Loucy (cell line): ENCODE measurements around the gene MX2.

Experiments used
- H2AFZ ChIP-seq: fragments of 200-600 bp; sonication (generic); 2 replicates; pipeline ENCODE4 v1.6.0; 2016; ENCODE audit warnings: antibody characterized with exemption, mild to moderate bottlenecking, low read length, moderate library complexity
- H3F3A ChIP-seq: fragments of 200-600 bp; 2 replicates; pipeline ENCODE4 v1.6.0; 2016; ENCODE audit warnings: antibody characterized with exemption, low read depth, mild to moderate bottlenecking
- H3K27me3 ChIP-seq: fragments of 200-600 bp; sonication (generic); 2 replicates; pipeline ENCODE4 v1.6.1; 2014; ENCODE audit warnings: low read length, mild to moderate bottlenecking; ENCODE audit not compliant: insufficient read depth, poor library complexity, severe bottlenecking
- H3K36me3 ChIP-seq: fragments of 200-600 bp; sonication (generic); 2 replicates; pipeline ENCODE4 v1.6.1; 2016; ENCODE audit warnings: low read length; ENCODE audit not compliant: insufficient read depth
- H3K4me1 ChIP-seq: fragments of 200-600 bp; sonication (generic); 2 replicates; pipeline ENCODE4 v1.5.1; 2014; ENCODE audit warnings: low read length, mild to moderate bottlenecking; ENCODE audit not compliant: insufficient read depth, poor library complexity, severe bottlenecking
- H3K4me2 ChIP-seq: fragments of 200-600 bp; sonication (generic); 2 replicates; pipeline ENCODE4 v1.6.0; 2014; ENCODE audit warnings: antibody characterized with exemption, low read length, low read depth, mild to moderate bottlenecking; ENCODE audit not compliant: poor library complexity, severe bottlenecking
- H3K4me3 ChIP-seq: fragments of 200-600 bp; sonication (generic); 2 replicates; pipeline ENCODE4 v1.5.1; 2014; ENCODE audit warnings: low read length, mild to moderate bottlenecking, mixed read lengths; ENCODE audit not compliant: poor library complexity, severe bottlenecking
- H3K79me2 ChIP-seq: fragments of 200-600 bp; sonication (generic); 2 replicates; pipeline ENCODE4 v1.6.1; 2014; ENCODE audit warnings: low read length; ENCODE audit not compliant: insufficient read depth
- H3K9ac ChIP-seq: fragments of 200-600 bp; sonication (generic); 2 replicates; pipeline ENCODE4 v1.6.0; 2014; ENCODE audit warnings: mild to moderate bottlenecking, low read depth, low read length, moderate library complexity; ENCODE audit not compliant: poor library complexity, severe bottlenecking
- H3K9me2 ChIP-seq: fragments of 200-600 bp; sonication (generic); replicated peaks from 2 replicates; pipeline ENCODE4 v1.6.1; 2016; ENCODE audit warnings: low read depth, low read length, mixed read lengths
- H3K9me3 ChIP-seq: fragments of 200-600 bp; sonication (generic); 2 replicates; pipeline ENCODE4 v1.6.1; 2014; ENCODE audit warnings: mild to moderate bottlenecking, antibody characterized with exemption, low read length, low read depth; ENCODE audit not compliant: insufficient read depth
- H4K20me1 ChIP-seq: fragments of 200-600 bp; sonication (generic); 2 replicates; pipeline ENCODE4 v1.6.0; 2014; ENCODE audit warnings: antibody characterized with exemption, low read length, mild to moderate bottlenecking; ENCODE audit not compliant: insufficient read depth, poor library complexity, severe bottlenecking
- CTCF ChIP-seq: fragments of 200-600 bp; sonication (generic); conservative IDR thresholded peaks from 2 replicates; pipeline ENCODE4 v1.5.1; 2014; ENCODE audit warnings: mild to moderate bottlenecking, antibody characterized with exemption, low read length
- EZH2phosphoT487 ChIP-seq: fragments of 200-600 bp; IDR thresholded peaks from 2 replicates; pipeline ENCODE4 v1.6.1; 2018; ENCODE audit warnings: antibody characterized with exemption, mild to moderate bottlenecking, moderate library complexity, borderline replicate concordance

Gene MX2

GRCh38 chr21:41368735-41369104 is 6.9 kb downstream of the MX2 start:
- Histone ChIP-seq H3K27me3 (no peaks in the 10 kb centered on the region), H3F3A (no peaks in the 10 kb centered on the region), H2AFZ (peak overlapping the region; percentile 69), H3K4me1 (peaks cover 47% of the 10 kb centered on the region), H3K36me3 (no peaks in the 10 kb centered on the region), H3K9ac (peak overlapping the region; percentile 87), H3K9me3 (no peaks in the 10 kb centered on the region), H3K4me3 (peak overlapping the region; percentile 95), H3K79me2 (peaks cover 45% of the 10 kb centered on the region), H3K9me2 (no peaks in the 10 kb centered on the region), H3K4me2 (peak overlapping the region; percentile 95), H4K20me1 (peaks cover 26% of the 10 kb centered on the region)
- TF ChIP-seq CTCF (no peak), EZH2phosphoT487 (no peak)

DNA sequence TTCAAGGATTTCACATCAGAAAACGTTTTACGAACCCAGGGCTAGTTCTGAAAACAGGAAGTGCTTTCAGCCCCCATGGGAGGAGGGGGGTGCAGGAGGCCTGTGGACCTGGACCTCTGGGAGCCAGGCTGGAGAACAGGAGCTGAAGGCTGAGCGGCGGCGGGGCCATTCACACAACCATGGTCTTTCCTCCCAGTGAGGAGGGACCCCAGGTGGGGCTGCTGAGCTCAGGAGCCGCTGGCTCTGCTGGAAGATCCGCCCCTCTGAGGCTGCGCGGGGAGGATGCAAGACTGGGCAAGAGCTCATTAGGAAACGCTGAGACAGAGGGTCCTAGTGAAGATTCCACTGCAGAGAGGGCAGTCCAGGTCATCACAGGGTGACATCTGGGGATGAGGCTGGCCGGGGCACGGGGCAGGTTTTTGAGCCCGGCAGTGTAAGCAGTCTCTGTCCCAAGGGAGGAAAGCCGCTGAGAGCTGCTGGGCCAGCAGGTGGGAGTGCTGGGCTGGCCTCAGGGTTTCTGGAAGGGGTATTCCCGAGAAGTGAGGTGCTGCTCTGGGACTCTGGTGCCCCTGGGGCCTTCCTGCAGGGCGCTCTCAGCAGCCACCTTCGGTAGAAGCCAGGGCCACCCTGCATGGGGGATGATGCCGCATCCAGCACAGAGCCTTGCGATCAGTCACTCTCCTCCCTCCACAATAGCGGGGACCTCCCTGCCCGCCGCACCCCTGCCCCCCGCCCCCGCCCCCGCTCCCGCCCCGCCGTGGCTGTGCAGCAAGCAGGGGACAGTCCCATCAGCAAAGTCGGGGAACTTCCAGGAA is 7.5 kb downstream of the MX2 start:
- H3K9me2 ChIP-seq = no peaks in the 10 kb centered on the region
- H4K20me1 ChIP-seq = peaks cover 30% of the 10 kb centered on the region
- no peaks in the 10 kb centered on the region for H3K9me3 ChIP-seq
- no peaks in the 10 kb centered on the region for H3K27me3 ChIP-seq
- H3K4me2 ChIP-seq = peak overlapping the region; percentile 95
- H3K4me3 ChIP-seq = peak overlapping the region; percentile 95
- TF ChIP-seq EZH2phosphoT487 (no peak), CTCF (peak; percentile 25; the same call in 1 of the 2 replicates)
- no peaks in the 10 kb centered on the region for H3K36me3 ChIP-seq
- H3F3A ChIP-seq = no peaks in the 10 kb centered on the region
- peaks cover 46% of the 10 kb centered on the region for H3K4me1 ChIP-seq
- H3K9ac ChIP-seq = peak overlapping the region; percentile 87
- peak overlapping the region; percentile 97 for H2AFZ ChIP-seq
- H3K79me2 ChIP-seq = peaks cover 45% of the 10 kb centered on the region

GRCh38 chr21:41369920-41370839 is 8.4 kb downstream of the MX2 start:
- Histone ChIP-seq H3K9ac (peak overlapping the region; percentile 87), H3K9me3 (no peaks in the 10 kb centered on the region), H3F3A (no peaks in the 10 kb centered on the region), H3K27me3 (no peaks in the 10 kb centered on the region), H3K4me1 (peaks cover 53% of the 10 kb centered on the region), H3K9me2 (no peaks in the 10 kb centered on the region), H4K20me1 (peaks cover 32% of the 10 kb centered on the region), H2AFZ (peak overlapping the region; percentile 97), H3K4me3 (peak overlapping the region; percentile 95), H3K36me3 (no peaks in the 10 kb centered on the region), H3K79me2 (peaks cover 53% of the 10 kb centered on the region), H3K4me2 (peak overlapping the region; percentile 95)
- TF ChIP-seq CTCF (no peak), EZH2phosphoT487 (no peak)
